Heart left ventricle (tissue), 16 donors: ENCODE measurements around the gene USP32. TPM values are rescaled to one million over a fixed set of nuclear protein-coding genes. Genes with fewer than 3 reads are reported as not detected.

ENCODE experiments used
- ATAC-seq, 4 donors: fragments of 200-7000 bp; cut with Tn5 transposase; one replicate each; pipeline ENCODE4 v1.9.1; 2020 to 2022; ENCODE audit warnings: moderate library complexity in 4 of 4, mild to moderate bottlenecking in 3 of 4, moderate number of reproducible peaks in 1 of 4
- DNase-seq, 5 donors: peaks; one replicate each; pipeline ENCODE4 v3.0.0-alpha.2; 2020
- H3K27ac ChIP-seq, 12 donors: fragments of 200-600 bp; sonication (generic) in 4 of 12; one replicate each; pipeline versions ENCODE4 v1.5.0 to v1.8.0; 2016 to 2022; ENCODE audit warnings: mild to moderate bottlenecking in 2 of 12
- H3K27me3 ChIP-seq, 9 donors: fragments of 200-600 bp; sonication (generic) in 2 of 9; one replicate each; pipeline versions ENCODE4 v1.5.1 to v1.8.0; 2016 to 2022; ENCODE audit warnings: mild to moderate bottlenecking in 3 of 9
- H3K36me3 ChIP-seq, 9 donors: fragments of 200-600 bp; sonication (generic) in 2 of 9; one replicate each; pipeline versions ENCODE4 v1.5.0 to v1.8.0; 2018 to 2022; ENCODE audit warnings: mild to moderate bottlenecking in 2 of 9
- H3K4me1 ChIP-seq, 12 donors: fragments of 200-600 bp; sonication (generic) in 4 of 12; one replicate each; pipeline versions ENCODE4 v1.5.0 to v1.8.0; 2016 to 2022; ENCODE audit warnings: mild to moderate bottlenecking in 3 of 12
- H3K4me3 ChIP-seq, 12 donors: fragments of 200-600 bp; sonication (generic) in 4 of 12; one replicate each; pipeline versions ENCODE4 v1.5.0 to v1.8.0; 2017 to 2022; ENCODE audit warnings: mild to moderate bottlenecking in 9 of 12, moderate library complexity in 4 of 12
- H3K9me3 ChIP-seq, 12 donors: fragments of 200-600 bp; sonication (generic) in 4 of 12; one replicate each; pipeline versions ENCODE4 v1.5.0 to v1.8.0; 2016 to 2022; ENCODE audit warnings: mild to moderate bottlenecking in 1 of 12
- POLR2A ChIP-seq, 2 donors: fragments of 450-650 bp; IDR thresholded peaks; one replicate each; pipeline ENCODE4 v1.6.1; 2017; ENCODE audit warnings: antibody characterized with exemption in 2 of 2, mild to moderate bottlenecking in 2 of 2, moderate library complexity in 2 of 2
- WGBS, 4 donors: extraction: QIAGEN DNeasy Blood & Tissue Kit in 2 of 4; methylation state at CpG; one replicate each; pipeline versions ENCODE4 v1.1.5 to v1.1.7; 2013 to 2018; 5-methylcytosine and 5-hydroxymethylcytosine counted together
- intact Hi-C, 10 donors: fragments of 100-400 bp; cut with DNase I; formaldehyde crosslinking; loops; one replicate each; pipeline versions ENCODE4 v1.11.1 to v1.14.2; 2022
- polyA plus RNA-seq, 2 donors: library from polyadenylated mRNA; stranded (reverse); fragments of 200-250 nt; gene quantifications; one replicate each; pipeline ENCODE4 v1.2.3, GENCODE V29; 2013
- total RNA-seq, 9 donors: library from RNA; depleted of rRNA in 2 of 9; stranded (reverse); fragments of >200 nt in 2 of 9; fragmentation: NEBNext Ultra II Directional in 3 of 9; extraction: Animal tissue kit (Norgen Biotek cat#: 25700) in 3 of 9; gene quantifications; one replicate each; pipeline versions ENCODE4 v1.1.0 to v1.2.4, GENCODE V29; 2016 to 2023
- TF ChIP-seq, protein P1 (sequence below), 12 donors: fragments of 200-600 bp; sonication (generic) in 4 of 12; IDR thresholded peaks; one replicate each; pipeline versions ENCODE4 v1.5.0 to v1.8.0; 2018 to 2022; ENCODE audit warnings: antibody characterized with exemption in 12 of 12, mild to moderate bottlenecking in 5 of 12
- donor health status: ischemic (EF 13 %, LVEDD 7.1; RV severe dilation, severe dysfunction).
- donor health status: healthy with polysubstance abuse.
- donor health status: DM: no; HTN: yes; CAD: no.
- donor health status: DM: no; HTN: no; CAD: no.
- donor health status: ischemic (EF 25% LVEDD 6.9; RV normal size, moderate dysfunction).
- donor health status: ischemic (EF 25% LVEDD 5.7; RV mildly dilated, moderate dysfunction).
- donor health status: healthy.
- donor health status: DM: yes; HTN: yes; CAD: no.
- donor health status: ischemic (EF 35%, LVEDD 5.7; RV mildly dilated, moderate dysfunction).
- donor health status: nonischemic (EF 11% LVEDD 7.7; RV severe dilation, severe dysfunction).
- donor health status: DM: yes; HTN: yes; CAD: no.
- donor health status: PGD.
- donor health status: ischemic (EF 29% LVEDD 5.4; RV normal size, mild dysfunction).
- donor health status: nonischemic (EF 23%, LVEDD 6.1; RV moderate dilation, normal function).

The USP32 gene
- total and polyA plus RNA-seq, 11 donors, result 9.8 to 50.0 (median 30.3) TPM

- TF ChIP-seq, protein P1, sequence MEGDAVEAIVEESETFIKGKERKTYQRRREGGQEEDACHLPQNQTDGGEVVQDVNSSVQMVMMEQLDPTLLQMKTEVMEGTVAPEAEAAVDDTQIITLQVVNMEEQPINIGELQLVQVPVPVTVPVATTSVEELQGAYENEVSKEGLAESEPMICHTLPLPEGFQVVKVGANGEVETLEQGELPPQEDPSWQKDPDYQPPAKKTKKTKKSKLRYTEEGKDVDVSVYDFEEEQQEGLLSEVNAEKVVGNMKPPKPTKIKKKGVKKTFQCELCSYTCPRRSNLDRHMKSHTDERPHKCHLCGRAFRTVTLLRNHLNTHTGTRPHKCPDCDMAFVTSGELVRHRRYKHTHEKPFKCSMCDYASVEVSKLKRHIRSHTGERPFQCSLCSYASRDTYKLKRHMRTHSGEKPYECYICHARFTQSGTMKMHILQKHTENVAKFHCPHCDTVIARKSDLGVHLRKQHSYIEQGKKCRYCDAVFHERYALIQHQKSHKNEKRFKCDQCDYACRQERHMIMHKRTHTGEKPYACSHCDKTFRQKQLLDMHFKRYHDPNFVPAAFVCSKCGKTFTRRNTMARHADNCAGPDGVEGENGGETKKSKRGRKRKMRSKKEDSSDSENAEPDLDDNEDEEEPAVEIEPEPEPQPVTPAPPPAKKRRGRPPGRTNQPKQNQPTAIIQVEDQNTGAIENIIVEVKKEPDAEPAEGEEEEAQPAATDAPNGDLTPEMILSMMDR (IDR thresholded peaks at IDR 0.05), result no peak
- no peak for TF ChIP-seq POLR2A (IDR thresholded peaks at IDR 0.05)
- 79 to 82% (median 81%) methylated on average over 4 of the region's 4 CpGs for WGBS, 4 donors
- Histone ChIP-seq H3K27me3 (no peaks in the 10 kb centered on the region), H3K4me3 (no peak overlapping the region), H3K9me3 (no peaks in the 10 kb centered on the region), H3K27ac (peak overlapping the region in 1 of 12 donors; percentile 12), H3K36me3 (peaks cover 0 to 15% (median 0%) of the 10 kb centered on the region in 9 donors), H3K4me1 (peaks cover 0 to 20% (median 0%) of the 10 kb centered on the region in 12 donors)
- DNase-seq, result no peak
- ATAC-seq, result no peak
- intact Hi-C loops, result no loop called here
Measured at GRCh38 chr17:60371818-60372510, 20.0 kb downstream of the USP32 start.

DNA sequence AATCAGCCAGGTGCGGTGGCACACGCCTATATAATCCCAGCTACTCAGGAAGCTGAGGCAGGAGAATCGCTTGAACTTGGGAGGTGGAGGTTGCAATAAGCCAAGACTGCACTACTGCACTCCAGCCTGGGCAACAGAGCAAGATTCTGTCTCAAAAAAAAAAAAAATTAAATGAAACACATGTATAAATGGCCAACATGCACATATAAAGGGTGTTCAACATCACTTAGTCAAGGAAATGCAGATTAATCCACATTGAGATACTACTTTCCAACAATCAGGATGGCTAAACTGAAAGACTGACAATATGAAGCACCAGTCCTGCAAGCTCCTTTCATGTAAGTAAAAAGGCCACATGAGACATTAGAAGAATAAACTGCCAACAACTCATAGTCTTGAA, 20.5 kb downstream of the USP32 start:
- Histone ChIP-seq H3K4me3 (no peak overlapping the region), H3K27me3 (no peaks in the 10 kb centered on the region), H3K9me3 (no peaks in the 10 kb centered on the region), H3K36me3 (peaks cover 0 to 11% (median 0%) of the 10 kb centered on the region in 9 donors), H3K4me1 (peaks cover 0 to 20% (median 0%) of the 10 kb centered on the region in 12 donors), H3K27ac (peak overlapping the region in 1 of 12 donors; percentile 12)
- intact Hi-C loops, result no loop called here
- ATAC-seq (no peak), DNase-seq (no peak)
- TF ChIP-seq POLR2A (IDR thresholded peaks at IDR 0.05), result no peak
- TF ChIP-seq, protein P1 (IDR thresholded peaks at IDR 0.05), result no peak
- WGBS, 4 donors, result 84 to 96% (median 93%) methylated on average over 3 of the region's 3 CpGs

GRCh38 chr17:60369727-60370126, 22.2 kb downstream of the USP32 start:
- H3K4me3 ChIP-seq, result no peak overlapping the region
- H3K36me3 ChIP-seq, result no peaks in the 10 kb centered on the region
- H3K27me3 ChIP-seq, result no peaks in the 10 kb centered on the region
- 96 to 100% (median 99%) methylated on average over 2 of the region's 2 CpGs for WGBS, 4 donors
- intact Hi-C loops, result no loop called here
- no peak for DNase-seq
- H3K4me1 ChIP-seq, result peaks cover 0 to 20% (median 0%) of the 10 kb centered on the region in 12 donors
- no peak overlapping the region for H3K27ac ChIP-seq
- no peak for TF ChIP-seq POLR2A (IDR thresholded peaks at IDR 0.05)
- TF ChIP-seq, protein P1 (IDR thresholded peaks at IDR 0.05), result no peak
- no peaks in the 10 kb centered on the region for H3K9me3 ChIP-seq
- no peak for ATAC-seq

DNA sequence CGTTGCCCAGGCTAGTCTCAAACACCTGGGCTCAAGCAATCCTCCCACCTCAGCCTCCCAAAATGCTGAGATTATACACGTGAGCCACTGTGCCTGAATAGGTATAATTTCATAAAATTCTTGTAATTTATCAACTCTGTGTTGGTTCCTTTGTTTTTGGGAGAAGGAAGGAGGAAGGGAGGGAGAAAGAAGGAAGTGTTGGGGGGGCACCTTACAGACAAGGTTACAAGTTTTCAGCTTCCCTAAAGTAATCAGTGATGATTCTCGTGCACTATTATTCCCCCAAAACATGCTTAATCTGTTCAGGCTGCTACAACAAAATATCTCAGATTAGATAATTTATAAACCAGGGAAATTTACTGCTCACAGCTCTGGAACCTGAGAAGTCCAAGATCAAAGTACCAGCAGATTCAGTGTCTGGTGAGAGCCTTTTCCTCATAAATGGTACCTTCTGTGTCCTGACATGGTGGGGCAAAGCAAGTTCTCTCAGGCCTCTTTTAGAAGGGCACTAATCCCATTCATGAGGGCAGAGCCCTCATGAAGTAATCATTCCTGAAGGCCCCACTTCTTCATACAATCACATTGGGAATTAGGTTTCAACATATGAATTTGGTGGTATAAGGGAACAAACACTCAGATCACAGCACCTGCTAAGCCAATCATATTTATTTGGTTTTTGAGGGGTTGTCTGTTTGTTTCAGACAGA, 28.1 kb downstream of the USP32 start:
- no peaks in the 10 kb centered on the region for H3K36me3 ChIP-seq
- DNase-seq (no peak), ATAC-seq (no peak)
- no peaks in the 10 kb centered on the region for H3K27me3 ChIP-seq
- H3K27ac ChIP-seq, result no peak overlapping the region
- no peak overlapping the region for H3K4me3 ChIP-seq
- H3K9me3 ChIP-seq, result no peaks in the 10 kb centered on the region
- intact Hi-C loops, result no loop called here
- no peak for TF ChIP-seq POLR2A (IDR thresholded peaks at IDR 0.05)
- TF ChIP-seq, protein P1 (IDR thresholded peaks at IDR 0.05), result no peak
- H3K4me1 ChIP-seq, result peaks cover 0 to 8% (median 0%) of the 10 kb centered on the region in 12 donors
- 94 to 99% (median 95%) methylated on average over 3 of the region's 3 CpGs for WGBS, 4 donors
